ENCODE data around the gene ANKS1B. TPM values are rescaled to one million over a fixed set of nuclear protein-coding genes. Genes with fewer than 3 reads are reported as not detected.

Gene ANKS1B
- polyA plus RNA-seq, 1 experiment: 0.27 TPM

DNA sequence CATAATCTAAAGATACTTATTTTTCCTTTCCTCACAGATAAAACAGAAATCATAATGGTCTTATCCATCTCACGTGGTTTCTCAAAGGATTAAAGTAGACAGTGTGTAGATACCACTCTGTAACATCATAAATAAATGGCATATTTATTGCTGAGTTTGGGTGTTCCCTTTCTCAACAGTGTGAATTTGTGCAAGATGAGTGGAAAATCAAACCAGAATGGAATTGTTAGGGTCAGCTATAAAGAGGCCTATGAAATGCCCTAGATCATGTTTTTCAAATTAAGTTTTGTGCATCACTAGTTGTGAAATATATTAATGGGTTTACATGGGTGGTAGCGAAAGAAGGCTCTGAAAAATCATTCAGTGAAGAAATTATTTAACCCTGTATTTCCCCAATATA, 553.5 kb downstream of the ANKS1B start:
- POLR2A ChIA-PET: no interaction called here

GRCh38 chr12:99427104-99427503, 557.6 kb downstream of the ANKS1B start:
- ChIA-PET CTCF (no interaction called here), POLR2A (no interaction called here)
- no peaks in the 10 kb centered on the region for H3K36me3 ChIP-seq (ENCODE audit: control insufficient read depth, insufficient read depth, low read length)
- no peak for DNase-seq (ENCODE audit: low read depth)
- H3K27me3 ChIP-seq (ENCODE audit: control insufficient read depth, insufficient read depth, low read length): no peaks in the 10 kb centered on the region
- no peak overlapping the region for H3K4me3 ChIP-seq (ENCODE audit: low read depth, low read length)
- TF ChIP-seq, protein P1, sequence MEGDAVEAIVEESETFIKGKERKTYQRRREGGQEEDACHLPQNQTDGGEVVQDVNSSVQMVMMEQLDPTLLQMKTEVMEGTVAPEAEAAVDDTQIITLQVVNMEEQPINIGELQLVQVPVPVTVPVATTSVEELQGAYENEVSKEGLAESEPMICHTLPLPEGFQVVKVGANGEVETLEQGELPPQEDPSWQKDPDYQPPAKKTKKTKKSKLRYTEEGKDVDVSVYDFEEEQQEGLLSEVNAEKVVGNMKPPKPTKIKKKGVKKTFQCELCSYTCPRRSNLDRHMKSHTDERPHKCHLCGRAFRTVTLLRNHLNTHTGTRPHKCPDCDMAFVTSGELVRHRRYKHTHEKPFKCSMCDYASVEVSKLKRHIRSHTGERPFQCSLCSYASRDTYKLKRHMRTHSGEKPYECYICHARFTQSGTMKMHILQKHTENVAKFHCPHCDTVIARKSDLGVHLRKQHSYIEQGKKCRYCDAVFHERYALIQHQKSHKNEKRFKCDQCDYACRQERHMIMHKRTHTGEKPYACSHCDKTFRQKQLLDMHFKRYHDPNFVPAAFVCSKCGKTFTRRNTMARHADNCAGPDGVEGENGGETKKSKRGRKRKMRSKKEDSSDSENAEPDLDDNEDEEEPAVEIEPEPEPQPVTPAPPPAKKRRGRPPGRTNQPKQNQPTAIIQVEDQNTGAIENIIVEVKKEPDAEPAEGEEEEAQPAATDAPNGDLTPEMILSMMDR (IDR thresholded peaks at IDR 0.05; ENCODE audit: insufficient read depth, low read depth, low read length): no peak

More for the DNA sequence above, 553.5 kb downstream of the ANKS1B start:
- H3K4me3 ChIP-seq (ENCODE audit: low read depth, low read length): no peak overlapping the region
- no peak for DNase-seq (ENCODE audit: low read depth)
- H3K27me3 ChIP-seq (ENCODE audit: control insufficient read depth, insufficient read depth, low read length): no peaks in the 10 kb centered on the region
- H3K36me3 ChIP-seq (ENCODE audit: control insufficient read depth, insufficient read depth, low read length): no peaks in the 10 kb centered on the region
- TF ChIP-seq, protein P1 (IDR thresholded peaks at IDR 0.05; ENCODE audit: insufficient read depth, low read depth, low read length): no peak
- CTCF ChIA-PET: no interaction called here

DNA sequence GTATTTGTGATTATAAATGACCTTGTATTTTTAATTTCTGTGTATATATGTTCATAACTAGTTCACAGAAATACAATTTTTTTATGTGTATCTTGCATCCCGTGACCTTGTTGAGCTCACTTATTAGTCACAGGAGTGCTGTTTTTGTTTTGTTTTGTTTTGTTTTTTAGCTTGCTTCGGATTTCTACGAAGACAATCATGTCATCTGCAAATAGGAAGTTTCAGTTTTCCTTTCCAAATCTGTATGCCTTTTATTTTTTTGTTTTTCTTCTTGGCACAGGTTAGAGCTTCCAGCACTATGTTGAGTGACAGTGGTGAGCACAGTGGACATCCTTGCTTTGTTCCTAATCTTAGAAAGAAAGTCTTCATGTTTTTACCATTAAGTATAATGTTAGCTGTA, 566.4 kb downstream of the ANKS1B start:
- ChIA-PET POLR2A (no interaction called here), CTCF (no interaction called here)
- TF ChIP-seq, protein P1 (IDR thresholded peaks at IDR 0.05; ENCODE audit: insufficient read depth, low read depth, low read length): no peak
- H3K27me3 ChIP-seq (ENCODE audit: control insufficient read depth, insufficient read depth, low read length): no peaks in the 10 kb centered on the region
- no peak for DNase-seq (ENCODE audit: low read depth)
- H3K4me3 ChIP-seq (ENCODE audit: low read depth, low read length): no peak overlapping the region
- no peaks in the 10 kb centered on the region for H3K36me3 ChIP-seq (ENCODE audit: control insufficient read depth, insufficient read depth, low read length)

DNA sequence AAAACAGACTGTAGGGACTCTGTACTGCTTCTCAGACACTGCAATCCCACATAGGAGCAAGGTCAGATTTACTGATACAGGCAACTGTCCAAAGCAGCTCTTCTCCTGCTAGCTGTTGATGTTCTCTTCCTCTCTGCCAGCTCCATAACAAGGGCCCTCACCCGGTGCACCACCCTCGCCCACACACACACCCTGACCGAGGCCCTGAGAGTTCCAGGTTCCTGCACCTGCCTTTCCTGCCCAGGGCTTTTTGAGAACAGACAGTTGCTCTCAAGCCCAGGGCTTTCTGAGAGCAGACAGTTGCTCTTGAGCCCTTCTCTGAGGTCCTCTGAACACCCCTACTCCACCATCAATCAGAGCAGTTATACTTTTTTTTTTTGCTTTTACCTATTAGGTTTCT, 571.0 kb downstream of the ANKS1B start:
- Histone ChIP-seq H3K4me3 (ENCODE audit: low read depth, low read length) (no peak overlapping the region), H3K27me3 (ENCODE audit: control insufficient read depth, insufficient read depth, low read length) (no peaks in the 10 kb centered on the region), H3K36me3 (ENCODE audit: control insufficient read depth, insufficient read depth, low read length) (no peaks in the 10 kb centered on the region)
- POLR2A ChIA-PET: no interaction called here
- TF ChIP-seq, protein P1 (IDR thresholded peaks at IDR 0.05; ENCODE audit: insufficient read depth, low read depth, low read length): no peak
- no peak for DNase-seq (ENCODE audit: low read depth)
- CTCF ChIA-PET: no interaction called here

- POLR2A ChIA-PET: no interaction called here
- CTCF ChIA-PET: no interaction called here
These were observed 591.0 kb downstream of the ANKS1B start for GRCh38 chr12:99393763-99394162.

More at GRCh38 chr12:99393763-99394162, 591.0 kb downstream of the ANKS1B start:
- Histone ChIP-seq H3K4me3 (ENCODE audit: low read depth, low read length) (no peak overlapping the region), H3K27me3 (ENCODE audit: control insufficient read depth, insufficient read depth, low read length) (no peaks in the 10 kb centered on the region), H3K36me3 (ENCODE audit: control insufficient read depth, insufficient read depth, low read length) (no peaks in the 10 kb centered on the region)
- TF ChIP-seq, protein P1 (IDR thresholded peaks at IDR 0.05; ENCODE audit: insufficient read depth, low read depth, low read length): no peak
- DNase-seq (ENCODE audit: low read depth): no peak
